Measurements from ENCODE around the gene GNAI3.

Gene GNAI3

GRCh38 chr1:109626682-109627408 is 78.4 kb downstream of the GNAI3 start:
- CTCF ChIA-PET: interaction anchor here (1.7 to 11.9 kb wide), 5 partner anchors 10 to 150 kb away, joined by 7 to 135 read pairs (median 13); no protein-coding TSS in a partner anchor
- DNase-seq (ENCODE audit: extremely low spot score): no peak
- POLR2A ChIA-PET: no interaction called here
- TF ChIP-seq CTCF (IDR thresholded peaks at IDR 0.05; ENCODE audit: control extremely low read depth, extremely low read depth, low read depth, missing control alignments): no peak

- ChIA-PET POLR2A (interaction anchor here (0.5 kb wide), 1 partner anchor 72 kb away, joined by 6 read pairs; no protein-coding TSS in a partner anchor), CTCF (interaction anchor here (1.0 to 11.9 kb wide), 6 partner anchors 12 to 149 kb away, joined by 3 to 135 read pairs (median 6); no protein-coding TSS in a partner anchor)
- TF ChIP-seq CTCF (IDR thresholded peaks at IDR 0.05; ENCODE audit: control extremely low read depth, extremely low read depth, low read depth, missing control alignments): no peak
- DNase-seq (ENCODE audit: extremely low spot score): peak; percentile 16
Measured at GRCh38 chr1:109627692-109628399, 79.4 kb downstream of the GNAI3 start.

GRCh38 chr1:109628540-109629321 is 80.3 kb downstream of the GNAI3 start:
- no peak for DNase-seq (ENCODE audit: extremely low spot score)
- ChIA-PET POLR2A (interaction anchor here (0.5 kb wide), 1 partner anchor 73 kb away, joined by 6 read pairs; no protein-coding TSS in a partner anchor), CTCF (interaction anchor here (0.6 to 11.9 kb wide), 11 partner anchors 11 to 356 kb away, joined by 3 to 135 read pairs (median 4); partner anchors contain the start of genes AHCYL1 and GNAI3)
- TF ChIP-seq CTCF (IDR thresholded peaks at IDR 0.05; ENCODE audit: control extremely low read depth, extremely low read depth, low read depth, missing control alignments): no peak

GRCh38 chr1:109629372-109630030 is 81.1 kb downstream of the GNAI3 start:
- ChIA-PET CTCF (interaction anchor here (0.6 to 11.9 kb wide), 17 partner anchors 9 to 355 kb away, joined by 3 to 135 read pairs (median 4); partner anchors contain the start of genes AHCYL1, AMPD2, GNAI3 and GNAT2), POLR2A (no interaction called here)
- DNase-seq (ENCODE audit: extremely low spot score): peak; percentile 24
- TF ChIP-seq CTCF (IDR thresholded peaks at IDR 0.05; ENCODE audit: control extremely low read depth, extremely low read depth, low read depth, missing control alignments): no peak

GRCh38 chr1:109630081-109630897 is 81.9 kb downstream of the GNAI3 start:
- POLR2A ChIA-PET: interaction anchor here (0.8 to 1.4 kb wide), 2 partner anchors 82 to 84 kb away, joined by 5 read pairs; partner anchors contain the start of gene GNAI3
- peak; percentile 59 for DNase-seq (ENCODE audit: extremely low spot score)
- TF ChIP-seq CTCF (IDR thresholded peaks at IDR 0.05; ENCODE audit: control extremely low read depth, extremely low read depth, low read depth, missing control alignments): peak; percentile 29
- CTCF ChIA-PET: interaction anchor here (0.8 to 11.9 kb wide), 22 partner anchors 10 to 354 kb away, joined by 3 to 135 read pairs (median 4); partner anchors contain the start of genes AHCYL1, AMPD2, GNAI3 and GNAT2
